ENCODE data around the gene GAS5.

The GAS5 gene

GRCh38 chr1:173856903-173857302, 10.9 kb downstream of the GAS5 start:
- no peak overlapping the region for H3K27ac ChIP-seq
- TF ChIP-seq, protein P1, sequence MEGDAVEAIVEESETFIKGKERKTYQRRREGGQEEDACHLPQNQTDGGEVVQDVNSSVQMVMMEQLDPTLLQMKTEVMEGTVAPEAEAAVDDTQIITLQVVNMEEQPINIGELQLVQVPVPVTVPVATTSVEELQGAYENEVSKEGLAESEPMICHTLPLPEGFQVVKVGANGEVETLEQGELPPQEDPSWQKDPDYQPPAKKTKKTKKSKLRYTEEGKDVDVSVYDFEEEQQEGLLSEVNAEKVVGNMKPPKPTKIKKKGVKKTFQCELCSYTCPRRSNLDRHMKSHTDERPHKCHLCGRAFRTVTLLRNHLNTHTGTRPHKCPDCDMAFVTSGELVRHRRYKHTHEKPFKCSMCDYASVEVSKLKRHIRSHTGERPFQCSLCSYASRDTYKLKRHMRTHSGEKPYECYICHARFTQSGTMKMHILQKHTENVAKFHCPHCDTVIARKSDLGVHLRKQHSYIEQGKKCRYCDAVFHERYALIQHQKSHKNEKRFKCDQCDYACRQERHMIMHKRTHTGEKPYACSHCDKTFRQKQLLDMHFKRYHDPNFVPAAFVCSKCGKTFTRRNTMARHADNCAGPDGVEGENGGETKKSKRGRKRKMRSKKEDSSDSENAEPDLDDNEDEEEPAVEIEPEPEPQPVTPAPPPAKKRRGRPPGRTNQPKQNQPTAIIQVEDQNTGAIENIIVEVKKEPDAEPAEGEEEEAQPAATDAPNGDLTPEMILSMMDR (conservative IDR thresholded peaks at IDR 0.05): no peak
- TF ChIP-seq ZFX (IDR thresholded peaks at IDR 0.05): no peak

- H3K27ac ChIP-seq: no peak overlapping the region
- no peak for TF ChIP-seq ZFX (IDR thresholded peaks at IDR 0.05)
- TF ChIP-seq, protein P1 (conservative IDR thresholded peaks at IDR 0.05): no peak
These were observed 11.8 kb downstream of the GAS5 start for GRCh38 chr1:173856014-173856413.

DNA sequence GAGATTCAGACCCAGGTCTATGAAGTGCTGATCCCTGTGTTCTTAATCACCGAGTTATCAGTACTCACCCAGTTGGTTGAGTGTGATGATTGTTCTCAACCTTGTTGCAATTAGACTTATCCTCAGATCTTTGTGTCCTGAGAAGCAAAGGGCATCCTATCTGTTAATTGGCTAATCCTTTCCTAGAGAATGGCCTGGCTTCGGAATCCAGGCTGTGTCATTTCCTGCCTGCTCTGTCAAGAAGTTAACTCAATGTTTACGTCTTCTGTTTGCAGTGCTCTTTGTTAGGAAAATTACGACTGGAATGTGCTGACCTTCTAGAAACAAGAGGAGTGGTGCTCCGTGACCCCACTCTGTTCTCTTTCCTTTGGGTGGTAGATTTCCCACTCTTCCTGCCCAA, 14.7 kb downstream of the GAS5 start:
- TF ChIP-seq ZFX (IDR thresholded peaks at IDR 0.05): no peak
- TF ChIP-seq, protein P1 (conservative IDR thresholded peaks at IDR 0.05): no peak
- H3K27ac ChIP-seq: no peak overlapping the region

GRCh38 chr1:173852105-173852504, 15.7 kb downstream of the GAS5 start:
- H3K27ac ChIP-seq: no peak overlapping the region
- TF ChIP-seq ZFX (IDR thresholded peaks at IDR 0.05): no peak
- TF ChIP-seq, protein P1 (conservative IDR thresholded peaks at IDR 0.05): no peak

GRCh38 chr1:173832748-173833147, 35.0 kb downstream of the GAS5 start:
- no peak overlapping the region for H3K27ac ChIP-seq
- no peak for TF ChIP-seq ZFX (IDR thresholded peaks at IDR 0.05)
- TF ChIP-seq, protein P1 (conservative IDR thresholded peaks at IDR 0.05): no peak

GRCh38 chr1:173827611-173828010, 40.2 kb downstream of the GAS5 start:
- H3K27ac ChIP-seq: no peak overlapping the region
- TF ChIP-seq, protein P1 (conservative IDR thresholded peaks at IDR 0.05): no peak
- no peak for TF ChIP-seq ZFX (IDR thresholded peaks at IDR 0.05)

DNA sequence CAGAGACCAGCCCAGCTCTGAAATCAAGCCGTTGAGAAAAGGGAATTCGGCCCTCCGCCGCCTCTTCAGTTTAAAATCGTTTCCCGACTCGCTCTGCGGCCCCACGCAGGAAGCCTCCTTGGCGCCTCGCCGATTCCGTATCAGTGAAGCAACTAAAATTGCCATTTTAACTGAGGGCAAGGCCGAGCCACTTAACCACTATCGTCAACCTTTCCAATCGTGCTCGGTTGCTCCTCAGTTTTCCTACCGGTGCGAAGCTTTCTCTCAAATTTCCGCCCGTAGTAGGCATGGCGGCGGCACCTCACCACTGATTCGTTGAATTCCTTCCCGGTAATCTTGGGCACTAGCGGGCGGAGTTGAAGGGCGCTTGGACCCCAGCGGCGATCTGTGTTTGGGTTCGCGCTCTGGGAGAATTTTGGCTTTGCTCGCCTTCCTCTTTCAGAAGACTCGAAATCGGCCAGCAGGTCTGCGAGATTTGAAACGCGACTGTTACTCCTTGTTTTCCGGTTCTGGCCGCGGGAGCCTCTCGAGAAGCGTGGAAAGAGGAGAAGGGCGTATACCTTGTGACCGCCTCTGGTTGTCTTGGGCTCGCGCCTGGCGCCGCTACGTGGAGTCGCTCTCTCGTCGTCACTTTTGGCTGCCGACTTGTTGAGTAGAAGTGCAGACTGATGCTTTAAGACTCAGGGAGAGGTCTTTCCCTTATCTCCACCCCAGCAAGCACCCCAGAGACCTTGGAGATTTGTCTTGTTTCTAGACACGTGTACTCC, 43.3 kb downstream of the GAS5 start, which contains the start of the genes CENPL and DARS2:
Gene CENPL, minus strand, starts transcription at position 569 of the 767 bp plus-strand sequence. CDS start 13,584 bp downstream, outside the sequence.
Gene DARS2, plus strand, starts transcription at position 359 of the 767 bp plus-strand sequence. CDS start 557 bp downstream, outside the sequence.
- no peak for TF ChIP-seq ZFX (IDR thresholded peaks at IDR 0.05)
- TF ChIP-seq, protein P1 (conservative IDR thresholded peaks at IDR 0.05): no peak
- peak within 1 kb of the TSS; percentile 91 for H3K27ac ChIP-seq
